D721Med (cell line): ENCODE measurements around the gene C21orf58.

ENCODE experiments used
- DNase-seq: peaks from one replicate; pipeline ENCODE4 v3.0.0; 2011; ENCODE audit warnings: low spot score; ENCODE audit not compliant: insufficient read length
- FAIRE-seq: peaks from 2 replicates; lab custom pipeline; 2011; peaks lifted over from hg19 to GRCh38; lab: Jason Lieb, UNC
- CTCF ChIP-seq: IDR thresholded peaks from 2 replicates; pipeline ENCODE4 v1.5.1; 2012; ENCODE audit warnings: mild to moderate bottlenecking, control low read depth; ENCODE audit not compliant: insufficient read depth; ENCODE audit errors: missing control alignments

C21orf58 gene

GRCh38 chr21:46366561-46366960, 42.9 kb upstream of the C21orf58 start:
- no peak for FAIRE-seq
- DNase-seq = no peak
- no peak for TF ChIP-seq CTCF

DNA sequence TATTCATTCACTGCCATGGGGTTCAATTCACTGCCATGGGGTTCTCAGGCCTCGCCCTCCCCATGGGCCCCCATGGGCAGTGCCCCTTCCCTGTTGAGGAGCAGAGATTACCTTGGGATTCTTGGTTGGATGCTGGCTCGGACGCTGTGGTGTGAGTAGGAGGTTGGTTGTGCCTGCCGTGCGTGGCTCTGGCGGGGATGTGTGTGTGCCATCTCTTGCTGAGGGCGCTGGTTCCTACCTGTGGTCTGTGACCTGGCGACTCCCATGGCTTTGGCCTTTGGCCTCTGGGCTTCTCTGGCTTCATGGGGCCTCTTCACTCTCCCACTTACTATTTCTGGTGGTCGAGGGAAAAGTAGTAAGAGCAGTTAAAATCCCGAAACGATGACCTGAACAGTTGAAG, 42.4 kb upstream of the C21orf58 start:
- DNase-seq (no peak), FAIRE-seq (no peak)
- TF ChIP-seq CTCF = no peak

- DNase-seq (no peak), FAIRE-seq (no peak)
- no peak for TF ChIP-seq CTCF
Observed at GRCh38 chr21:46363698-46364097, 40.0 kb upstream of the C21orf58 start.

- TF ChIP-seq CTCF = no peak
- DNase-seq (no peak), FAIRE-seq (no peak)
Observed at GRCh38 chr21:46362946-46363345, 39.3 kb upstream of the C21orf58 start.

- FAIRE-seq = no peak
- no peak for TF ChIP-seq CTCF
- DNase-seq = no peak
Observed at GRCh38 chr21:46361935-46362334, 38.3 kb upstream of the C21orf58 start.

DNA sequence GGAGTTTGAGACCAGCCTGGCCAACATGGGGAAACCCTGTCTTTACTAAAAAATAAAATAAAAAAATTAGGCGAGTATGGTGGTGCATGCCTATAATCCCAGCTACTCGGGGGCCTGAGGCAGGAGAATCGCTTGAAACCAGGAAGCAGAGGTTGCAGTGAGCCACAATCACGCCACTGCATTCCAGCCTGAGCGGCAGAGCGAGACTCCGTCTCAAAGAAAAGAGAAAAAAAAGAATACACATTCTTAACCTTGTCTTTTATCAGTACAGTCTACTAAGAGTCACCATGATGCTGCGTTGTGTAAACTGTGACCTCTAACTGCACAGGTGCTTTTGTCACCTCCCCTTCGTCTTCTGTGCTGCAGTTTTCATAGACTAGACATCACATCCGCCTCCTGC, 37.5 kb upstream of the C21orf58 start:
- no peak for DNase-seq
- TF ChIP-seq CTCF = no peak
- no peak for FAIRE-seq

DNA sequence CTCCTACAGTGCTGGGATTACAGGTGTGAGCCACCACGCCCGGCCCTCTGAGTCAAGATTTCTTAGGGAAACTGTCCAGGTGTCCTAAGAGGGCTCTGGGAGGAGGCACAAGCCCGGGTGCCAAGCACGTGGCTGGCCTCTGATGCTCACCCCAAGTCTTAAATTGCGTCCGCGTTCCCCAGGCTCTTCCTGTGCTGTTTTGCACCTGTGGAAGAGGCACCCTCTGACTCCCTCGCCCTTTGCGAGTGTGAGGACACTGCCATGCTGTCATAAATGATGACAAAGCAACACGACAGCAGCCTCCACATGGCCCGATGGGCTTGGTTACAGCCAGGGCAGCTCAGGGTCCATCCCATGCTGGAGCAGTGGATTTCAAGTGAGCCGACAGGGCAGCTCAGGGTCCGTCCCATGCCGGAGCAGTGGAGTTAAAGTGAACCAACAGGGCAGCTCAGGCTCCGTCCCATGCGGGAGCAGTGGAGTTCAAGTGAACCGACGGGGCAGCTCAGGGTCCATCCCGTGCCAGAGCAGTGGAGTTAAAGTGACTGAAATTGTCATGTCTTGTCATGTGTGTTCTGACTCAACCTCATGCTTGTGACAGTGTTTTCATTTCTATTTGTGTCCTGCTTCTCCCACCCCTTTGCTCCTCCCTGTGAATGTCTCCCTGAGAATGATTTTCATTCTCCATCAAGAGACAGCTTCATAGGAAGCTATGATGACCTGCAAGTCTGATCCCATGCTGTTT, 34.2 kb upstream of the C21orf58 start:
- DNase-seq = no peak
- no peak for FAIRE-seq
- TF ChIP-seq CTCF = no peak
